ENCODE data around the gene GOLPH3.

The GOLPH3 gene

DNA sequence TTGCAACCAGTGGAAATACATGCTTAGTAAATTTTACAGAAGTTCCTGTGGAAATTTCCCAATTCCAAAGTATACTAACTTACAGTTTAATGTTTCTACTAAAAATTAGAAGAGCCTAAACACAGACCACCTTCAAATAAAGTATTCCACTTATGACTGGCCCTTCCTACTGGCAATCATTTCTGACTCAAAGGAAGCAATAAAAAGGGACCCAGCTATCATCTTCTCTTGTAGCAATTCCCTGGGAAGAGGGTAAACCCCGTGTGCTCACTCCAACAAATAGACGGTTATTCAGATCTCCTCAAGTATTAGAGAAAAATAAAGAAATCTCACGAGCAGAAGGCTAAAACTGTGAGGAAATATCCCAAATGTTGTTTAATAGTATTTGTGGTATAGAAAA is 43.3 kb downstream of the GOLPH3 start:
- Histone ChIP-seq H3F3A (ENCODE audit: low read depth) (no peaks in the 10 kb centered on the region), H3K36me3 (ENCODE audit: insufficient read depth, low read length) (peaks cover 66% of the 10 kb centered on the region), H3K27me3 (ENCODE audit: insufficient read depth, low read length, poor library complexity, severe bottlenecking) (no peaks in the 10 kb centered on the region), H3K9ac (ENCODE audit: low read depth, low read length, poor library complexity, severe bottlenecking) (no peak overlapping the region), H3K4me3 (ENCODE audit: low read length, poor library complexity, severe bottlenecking) (no peak overlapping the region), H3K4me2 (ENCODE audit: low read depth, low read length, poor library complexity, severe bottlenecking) (no peak overlapping the region), H3K9me3 (ENCODE audit: insufficient read depth, low read depth, low read length) (no peaks in the 10 kb centered on the region), H2AFZ (ENCODE audit: low read length) (no peak overlapping the region), H3K9me2 (replicated peaks; ENCODE audit: low read depth, low read length) (no peaks in the 10 kb centered on the region), H4K20me1 (ENCODE audit: insufficient read depth, low read length, poor library complexity, severe bottlenecking) (peaks cover 11% of the 10 kb centered on the region), H3K4me1 (ENCODE audit: insufficient read depth, low read length, poor library complexity, severe bottlenecking) (no peaks in the 10 kb centered on the region), H3K79me2 (ENCODE audit: insufficient read depth, low read length) (peaks cover 29% of the 10 kb centered on the region)
- TF ChIP-seq CTCF (conservative IDR thresholded peaks at IDR 0.05; ENCODE audit: low read length), result no peak
- no peak for TF ChIP-seq EZH2phosphoT487 (IDR thresholded peaks at IDR 0.05; ENCODE audit: borderline replicate concordance)

DNA sequence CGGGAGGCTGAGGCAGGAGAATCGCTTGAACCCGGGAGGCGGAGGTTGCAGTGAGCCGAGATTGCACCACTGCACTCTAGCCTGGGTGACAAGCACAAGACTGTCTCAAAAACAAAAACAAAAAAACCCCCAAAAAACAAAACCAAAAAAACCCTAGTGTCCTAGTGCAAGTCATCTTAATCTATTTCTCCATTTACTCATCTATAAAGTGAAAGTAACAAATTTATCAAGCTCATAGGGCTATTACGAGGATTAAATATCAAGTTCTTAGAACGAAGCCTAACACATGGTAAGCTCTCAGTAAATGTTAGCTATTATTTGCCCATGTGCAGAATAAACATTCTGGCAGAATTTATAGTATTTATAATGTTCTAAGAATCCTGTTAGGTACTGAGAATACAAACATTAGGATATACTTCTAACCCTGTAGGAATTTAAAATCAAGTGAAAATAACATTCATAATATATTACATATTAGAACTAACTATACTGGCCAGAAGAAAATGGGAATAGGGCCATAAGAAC is 45.0 kb downstream of the GOLPH3 start:
- Histone ChIP-seq H3K9me2 (replicated peaks; ENCODE audit: low read depth, low read length) (no peaks in the 10 kb centered on the region), H3K4me2 (ENCODE audit: low read depth, low read length, poor library complexity, severe bottlenecking) (no peak overlapping the region), H3F3A (ENCODE audit: low read depth) (no peaks in the 10 kb centered on the region), H2AFZ (ENCODE audit: low read length) (no peak overlapping the region), H3K9ac (ENCODE audit: low read depth, low read length, poor library complexity, severe bottlenecking) (no peak overlapping the region), H3K4me3 (ENCODE audit: low read length, poor library complexity, severe bottlenecking) (no peak overlapping the region), H3K9me3 (ENCODE audit: insufficient read depth, low read depth, low read length) (no peaks in the 10 kb centered on the region), H3K4me1 (ENCODE audit: insufficient read depth, low read length, poor library complexity, severe bottlenecking) (no peaks in the 10 kb centered on the region), H4K20me1 (ENCODE audit: insufficient read depth, low read length, poor library complexity, severe bottlenecking) (peaks cover 12% of the 10 kb centered on the region), H3K79me2 (ENCODE audit: insufficient read depth, low read length) (peaks cover 29% of the 10 kb centered on the region), H3K36me3 (ENCODE audit: insufficient read depth, low read length) (peaks cover 69% of the 10 kb centered on the region; the same call in 1 of the 2 replicates), H3K27me3 (ENCODE audit: insufficient read depth, low read length, poor library complexity, severe bottlenecking) (no peaks in the 10 kb centered on the region)
- TF ChIP-seq CTCF (conservative IDR thresholded peaks at IDR 0.05; ENCODE audit: low read length) (no peak), EZH2phosphoT487 (IDR thresholded peaks at IDR 0.05; ENCODE audit: borderline replicate concordance) (no peak)

DNA sequence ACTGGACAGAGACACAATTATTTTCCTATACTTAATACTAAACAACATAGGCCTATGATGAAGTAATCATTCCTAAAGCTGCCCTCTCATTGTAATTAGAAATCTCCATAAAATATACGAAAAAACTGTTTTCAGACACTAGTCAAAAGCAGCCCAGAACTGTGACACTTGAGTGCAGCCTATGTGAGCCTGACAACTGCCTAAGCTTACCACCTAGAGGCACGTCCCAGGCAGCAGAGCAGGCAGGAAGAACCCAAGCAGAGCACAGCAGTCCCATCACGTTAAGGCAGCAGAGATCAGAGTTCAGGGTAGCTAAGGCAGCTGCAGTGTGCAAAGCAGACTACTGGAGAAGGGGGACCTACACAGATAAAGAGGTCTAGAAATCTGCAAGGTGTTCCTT is 46.4 kb downstream of the GOLPH3 start:
- Histone ChIP-seq H3K4me3 (ENCODE audit: low read length, poor library complexity, severe bottlenecking) (no peak overlapping the region), H3K9ac (ENCODE audit: low read depth, low read length, poor library complexity, severe bottlenecking) (no peak overlapping the region), H3K9me2 (replicated peaks; ENCODE audit: low read depth, low read length) (no peaks in the 10 kb centered on the region), H3F3A (ENCODE audit: low read depth) (no peaks in the 10 kb centered on the region), H3K27me3 (ENCODE audit: insufficient read depth, low read length, poor library complexity, severe bottlenecking) (no peaks in the 10 kb centered on the region), H3K4me1 (ENCODE audit: insufficient read depth, low read length, poor library complexity, severe bottlenecking) (no peaks in the 10 kb centered on the region), H2AFZ (ENCODE audit: low read length) (no peak overlapping the region), H3K4me2 (ENCODE audit: low read depth, low read length, poor library complexity, severe bottlenecking) (no peak overlapping the region), H3K9me3 (ENCODE audit: insufficient read depth, low read depth, low read length) (no peaks in the 10 kb centered on the region), H3K79me2 (ENCODE audit: insufficient read depth, low read length) (peaks cover 29% of the 10 kb centered on the region), H4K20me1 (ENCODE audit: insufficient read depth, low read length, poor library complexity, severe bottlenecking) (peaks cover 12% of the 10 kb centered on the region), H3K36me3 (ENCODE audit: insufficient read depth, low read length) (peaks cover 72% of the 10 kb centered on the region; the same call in 1 of the 2 replicates)
- TF ChIP-seq EZH2phosphoT487 (IDR thresholded peaks at IDR 0.05; ENCODE audit: borderline replicate concordance), result no peak
- no peak for TF ChIP-seq CTCF (conservative IDR thresholded peaks at IDR 0.05; ENCODE audit: low read length)

Measured in Loucy (cell line).